Measurements from ENCODE around the gene GPS2. TPM values are rescaled to one million over a fixed set of nuclear protein-coding genes. Genes with fewer than 3 reads are reported as not detected.

The GPS2 gene
- total RNA-seq, 1 donor from 2014 or later = 20.5 TPM

DNA sequence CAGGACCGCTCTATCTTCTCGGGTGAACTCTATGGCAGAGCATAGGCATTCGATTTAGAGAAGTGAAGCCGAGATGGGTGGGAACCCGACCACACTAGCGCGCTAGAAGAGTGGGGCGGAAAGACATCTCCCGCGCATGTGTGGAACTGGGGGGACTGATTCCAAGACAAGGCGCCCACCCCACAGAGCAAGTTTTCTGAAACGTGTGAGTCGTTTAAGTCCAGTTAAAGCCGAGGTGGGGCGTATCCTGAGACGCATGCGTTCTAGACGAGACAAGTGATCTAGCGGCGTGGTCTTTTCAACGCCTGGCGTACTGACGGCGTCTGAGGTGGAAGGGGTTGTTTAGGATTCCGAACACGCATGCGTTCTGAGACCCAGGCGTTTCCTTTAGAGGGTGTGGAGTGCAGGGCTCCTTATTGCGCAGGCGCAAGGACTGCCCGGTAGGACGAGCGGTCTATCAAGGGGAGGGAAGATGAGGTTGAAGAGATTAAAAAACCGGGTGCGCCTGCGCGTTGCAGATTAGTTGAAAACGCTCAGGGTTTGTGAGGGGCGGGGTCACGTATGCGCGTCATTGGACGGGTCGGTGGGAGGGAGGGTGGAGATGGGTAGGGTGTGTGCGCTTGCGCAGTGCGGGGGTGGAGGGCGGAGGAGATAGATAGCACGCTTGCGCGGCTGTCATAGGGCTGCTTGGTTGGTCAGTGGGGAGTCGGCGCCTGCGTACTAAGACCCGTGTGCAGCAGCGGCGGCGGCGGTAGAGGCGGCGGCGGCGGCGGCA lies 8.1 kb downstream of the GPS2 start, which contains the start of gene EIF5A:
Gene EIF5A, plus strand, starts transcription at position 718 of the 775 bp plus-strand sequence. CDS start 2,008 bp downstream, outside the sequence.
- Histone ChIP-seq H3K27ac (peak within 1 kb of the TSS; percentile 89), H2AFZ (replicated peaks) (peak within 1 kb of the TSS; percentile 94), H3K9me3 (ENCODE audit: low read depth) (no peaks in the 10 kb centered on the region), H3K4me3 (peak within 1 kb of the TSS; percentile 83), H3F3A (ENCODE audit: low read depth) (peaks cover 55% of the 10 kb centered on the region), H3K4me2 (peak within 1 kb of the TSS; percentile 93), H4K20me1 (ENCODE audit: low read depth) (peaks cover 41% of the 10 kb centered on the region), H3K4me1 (peaks cover 6% of the 10 kb centered on the region), H3K9ac (peak within 1 kb of the TSS; percentile 64), H3K27me3 (no peaks in the 10 kb centered on the region), H3K79me2 (ENCODE audit: low read depth) (peaks cover 44% of the 10 kb centered on the region), H3K36me3 (peaks cover 4% of the 10 kb centered on the region)
- peak within 1 kb of the TSS; percentile 93 for H3K4me3 Mint-ChIP-seq
- peaks cover 18% of the 10 kb centered on the region for H3K36me3 Mint-ChIP-seq
- H3K27ac Mint-ChIP-seq = peak within 1 kb of the TSS; percentile 92
- H3K27me3 Mint-ChIP-seq (ENCODE audit: insufficient read depth, low read depth) = peaks cover 11% of the 10 kb centered on the region
- H3K9me3 Mint-ChIP-seq = peaks cover 2% of the 10 kb centered on the region
- DNase-seq (ENCODE audit: low spot score) = peak; percentile 100
- no peak for TF ChIP-seq EZH2 (IDR thresholded peaks at IDR 0.05)
- peaks cover 30% of the 10 kb centered on the region for H3K4me1 Mint-ChIP-seq

DNA sequence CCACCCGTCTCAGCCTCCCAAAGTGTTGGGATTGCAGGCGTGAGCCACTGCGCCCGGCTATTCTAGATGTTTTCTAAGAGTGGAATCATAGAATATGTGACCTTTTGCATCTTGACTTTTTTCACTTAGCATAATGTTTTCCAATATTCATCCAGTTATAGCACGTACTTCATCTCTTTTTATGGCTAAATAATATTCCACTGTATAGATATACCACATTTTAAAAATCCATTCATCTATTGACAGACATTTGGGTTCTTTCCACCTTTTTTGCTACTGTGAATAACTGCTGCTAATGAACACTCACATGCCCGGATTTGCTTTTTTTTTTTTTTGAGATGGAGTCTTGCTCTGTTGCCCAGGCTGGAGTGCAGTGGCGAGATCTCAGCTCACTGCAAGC lies 11.0 kb downstream of the GPS2 start:
- H3K27me3 ChIP-seq = peaks cover 6% of the 10 kb centered on the region
- no peaks in the 10 kb centered on the region for H3K36me3 ChIP-seq
- H3K4me2 ChIP-seq = no peak overlapping the region
- peaks cover 33% of the 10 kb centered on the region for H3F3A ChIP-seq (ENCODE audit: low read depth)
- H3K4me1 Mint-ChIP-seq = peaks cover 12% of the 10 kb centered on the region
- peaks cover 15% of the 10 kb centered on the region for H3K27me3 Mint-ChIP-seq (ENCODE audit: insufficient read depth, low read depth)
- peaks cover 14% of the 10 kb centered on the region for H4K20me1 ChIP-seq (ENCODE audit: low read depth)
- H3K79me2 ChIP-seq (ENCODE audit: low read depth) = peaks cover 18% of the 10 kb centered on the region
- H3K4me3 Mint-ChIP-seq = peak overlapping the region; percentile 10
- H3K9me3 Mint-ChIP-seq = peaks cover 2% of the 10 kb centered on the region
- H3K9ac ChIP-seq = no peak overlapping the region
- no peaks in the 10 kb centered on the region for H3K36me3 Mint-ChIP-seq
- no peaks in the 10 kb centered on the region for H3K9me3 ChIP-seq (ENCODE audit: low read depth)
- H3K27ac Mint-ChIP-seq = no peak overlapping the region
- H2AFZ ChIP-seq (replicated peaks) = no peak overlapping the region
- no peak for DNase-seq (ENCODE audit: low spot score)
- no peak overlapping the region for H3K4me3 ChIP-seq
- H3K4me1 ChIP-seq = peaks cover 2% of the 10 kb centered on the region
- TF ChIP-seq, protein P1, sequence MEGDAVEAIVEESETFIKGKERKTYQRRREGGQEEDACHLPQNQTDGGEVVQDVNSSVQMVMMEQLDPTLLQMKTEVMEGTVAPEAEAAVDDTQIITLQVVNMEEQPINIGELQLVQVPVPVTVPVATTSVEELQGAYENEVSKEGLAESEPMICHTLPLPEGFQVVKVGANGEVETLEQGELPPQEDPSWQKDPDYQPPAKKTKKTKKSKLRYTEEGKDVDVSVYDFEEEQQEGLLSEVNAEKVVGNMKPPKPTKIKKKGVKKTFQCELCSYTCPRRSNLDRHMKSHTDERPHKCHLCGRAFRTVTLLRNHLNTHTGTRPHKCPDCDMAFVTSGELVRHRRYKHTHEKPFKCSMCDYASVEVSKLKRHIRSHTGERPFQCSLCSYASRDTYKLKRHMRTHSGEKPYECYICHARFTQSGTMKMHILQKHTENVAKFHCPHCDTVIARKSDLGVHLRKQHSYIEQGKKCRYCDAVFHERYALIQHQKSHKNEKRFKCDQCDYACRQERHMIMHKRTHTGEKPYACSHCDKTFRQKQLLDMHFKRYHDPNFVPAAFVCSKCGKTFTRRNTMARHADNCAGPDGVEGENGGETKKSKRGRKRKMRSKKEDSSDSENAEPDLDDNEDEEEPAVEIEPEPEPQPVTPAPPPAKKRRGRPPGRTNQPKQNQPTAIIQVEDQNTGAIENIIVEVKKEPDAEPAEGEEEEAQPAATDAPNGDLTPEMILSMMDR (IDR thresholded peaks at IDR 0.05) = no peak
- TF ChIP-seq EZH2phosphoT487 (IDR thresholded peaks at IDR 0.05) = no peak
- TF ChIP-seq EZH2 (IDR thresholded peaks at IDR 0.05) = no peak
- no peak overlapping the region for H3K27ac ChIP-seq

DNA sequence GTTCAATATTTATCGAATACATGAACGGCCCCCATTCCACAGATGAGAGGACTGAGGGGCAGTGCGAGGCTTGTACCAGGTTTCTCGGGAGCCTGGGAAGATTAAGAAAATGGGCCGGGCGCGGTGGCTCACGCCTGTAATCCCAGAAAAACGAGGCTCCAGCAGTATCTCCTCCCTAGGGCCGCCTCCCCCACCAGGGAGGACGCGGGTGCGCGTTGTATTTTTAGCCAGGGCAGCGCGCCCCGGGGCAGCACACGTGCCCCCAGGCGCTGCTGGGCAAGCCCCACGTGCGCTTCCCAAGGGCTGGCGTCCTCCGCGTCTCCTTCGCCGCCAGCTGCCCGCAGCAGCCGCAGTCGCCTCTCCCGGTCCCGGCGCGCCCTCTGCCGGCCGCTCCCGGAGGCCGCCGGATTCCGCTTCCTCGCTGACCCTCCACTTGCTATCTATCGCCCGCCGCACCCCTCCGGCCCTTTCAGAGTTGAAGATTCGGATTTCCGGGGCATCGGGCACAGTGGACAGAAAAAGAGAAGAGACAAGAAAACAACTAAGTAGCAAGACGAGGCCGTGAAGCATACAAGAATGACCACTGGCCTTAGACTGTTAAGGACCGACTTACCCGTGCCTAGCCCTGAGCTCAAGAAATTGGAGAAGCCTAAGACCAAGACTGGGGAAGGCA lies 18.8 kb downstream of the GPS2 start:
- no peak overlapping the region for H2AFZ ChIP-seq (replicated peaks)
- H3F3A ChIP-seq (ENCODE audit: low read depth) = peaks cover 40% of the 10 kb centered on the region
- H3K79me2 ChIP-seq (ENCODE audit: low read depth) = no peaks in the 10 kb centered on the region
- no peaks in the 10 kb centered on the region for H3K36me3 ChIP-seq
- H4K20me1 ChIP-seq (ENCODE audit: low read depth) = peaks cover 11% of the 10 kb centered on the region
- H3K9ac ChIP-seq = no peak overlapping the region
- peak overlapping the region; percentile 63 for H3K4me2 ChIP-seq
- Mint-ChIP-seq H3K27me3 (ENCODE audit: insufficient read depth, low read depth) (peaks cover 28% of the 10 kb centered on the region), H3K4me1 (peaks cover 19% of the 10 kb centered on the region), H3K27ac (no peak overlapping the region), H3K4me3 (peak overlapping the region; percentile 80), H3K9me3 (peaks cover 2% of the 10 kb centered on the region), H3K36me3 (no peaks in the 10 kb centered on the region)
- H3K9me3 ChIP-seq (ENCODE audit: low read depth) = no peaks in the 10 kb centered on the region
- peaks cover 7% of the 10 kb centered on the region for H3K4me1 ChIP-seq
- no peak overlapping the region for H3K27ac ChIP-seq
- TF ChIP-seq EZH2 (IDR thresholded peaks at IDR 0.05) (peak; percentile 53), EZH2phosphoT487 (IDR thresholded peaks at IDR 0.05) (no peak)
- TF ChIP-seq, protein P1 (IDR thresholded peaks at IDR 0.05) = peak; percentile 95
- peak; percentile 94 for DNase-seq (ENCODE audit: low spot score)
- no peak overlapping the region for H3K4me3 ChIP-seq
- peaks cover 85% of the 10 kb centered on the region for H3K27me3 ChIP-seq
